ENCODE data around the gene ANKRD34A. TPM values are rescaled to one million over a fixed set of nuclear protein-coding genes. Genes with fewer than 3 reads are reported as not detected.
A peak's percentile ranks its signal among the peaks of the same experiment; 100 is the strongest.

ANKRD34A gene
- total and polyA plus RNA-seq, 2 of the 8 experiments (the other 6 are each of a cell fraction or from before 2014, with no cell fraction given), result 0.15 to 0.20 TPM

- H3K9me3 ChIP-seq (ENCODE audit: insufficient read depth in 2 of 2, low read depth in 1 of 2, low read length in 1 of 2), result no peaks in the 10 kb centered on the region
- FAIRE-seq (peak; percentile 48), DNase-seq (ENCODE audit: low read depth in 1 of 2, low spot score in 2 of 2) (peak; percentile 85 to 91)
- peak within 1 kb of the TSS; percentile 81 to 97 (median 92) for H3K4me3 ChIP-seq (ENCODE audit: extremely low read depth in 1 of 4, insufficient read depth in 2 of 4, low read depth in 3 of 4, low read length in 4 of 4)
- 1% methylated on average over 41 of the region's 41 CpGs; no CpG with 5 or more reads in 1 of the 2 experiments for WGBS, 2 experiments (ENCODE audit: extremely low coverage in 1 of 2, insufficient coverage in 1 of 2, insufficient read length in 1 of 2, insufficient replicate concordance in 2 of 2, low coverage in 1 of 2, low lambda C conversion rate in 2 of 2, missing lambda C conversion rate in 1 of 2)
- peaks cover 3 to 14% (median 9%) of the 10 kb centered on the region in 4 experiments; a peak in 6 of 8 replicates for H3K36me3 ChIP-seq (ENCODE audit: control insufficient read depth in 2 of 4, insufficient read depth in 4 of 4, low read length in 3 of 4)
- POLR2A ChIA-PET (ENCODE audit: partially characterized antibody), result interaction anchor here (0.7 to 2.4 kb wide), 34 partner anchors 9 to 125 kb away, joined by 3 to 35 read pairs (median 4); partner anchors contain the start of genes ANKRD34A, ITGA10, LIX1L and NUDT17
- H3K27me3 ChIP-seq (replicated peaks in 1 of 4; ENCODE audit: control insufficient read depth in 3 of 4, extremely low read depth in 1 of 4, insufficient read depth in 3 of 4, low read length in 3 of 4), result no peaks in the 10 kb centered on the region
- no peaks in the 10 kb centered on the region for H4K20me1 ChIP-seq (replicated peaks in 1 of 2; ENCODE audit: control insufficient read depth in 1 of 2, insufficient read depth in 2 of 2, low read length in 2 of 2)
- peak within 1 kb of the TSS; percentile 22 for H4K91ac ChIP-seq (replicated peaks; ENCODE audit: insufficient read length, low read length)
- CTCF ChIA-PET (ENCODE audit: partially characterized antibody), result interaction anchor here (0.7 to 2.2 kb wide), 16 partner anchors 8 to 85 kb away, joined by 3 to 18 read pairs (median 4); partner anchors contain the start of genes ANKRD34A, ITGA10, LIX1L and PEX11B
- no peak within 1 kb of the TSS for H2BK120ac ChIP-seq (replicated peaks; ENCODE audit: low read depth, low read length)
- no peak within 1 kb of the TSS for H3K23ac ChIP-seq (ENCODE audit: insufficient read length)
- peak within 1 kb of the TSS; percentile 71 to 98 (median 86) for H3K9ac ChIP-seq (replicated peaks in 1 of 4; ENCODE audit: extremely low read depth in 1 of 4, low read depth in 3 of 4, low read length in 3 of 4)
- H3K79me1 ChIP-seq (ENCODE audit: low read depth, low read length), result no peaks in the 10 kb centered on the region
- peak within 1 kb of the TSS; percentile 60; the same call in 1 of the 2 replicates for H2BK12ac ChIP-seq (ENCODE audit: low read depth, low read length)
- H3K23me2 ChIP-seq (ENCODE audit: low read depth, low read length), result peaks cover 4% of the 10 kb centered on the region; the same call in 1 of the 2 replicates
- peak within 1 kb of the TSS; percentile 90 for H3K27ac ChIP-seq (ENCODE audit: low read depth, low read length)
- no peak within 1 kb of the TSS for H2AFZ ChIP-seq (ENCODE audit: low read length)
- H3K79me2 ChIP-seq (ENCODE audit: control insufficient read depth in 1 of 2, insufficient read depth in 2 of 2, low read length in 2 of 2), result peaks cover 0 to 14% of the 10 kb centered on the region in 2 experiments; a peak in 2 of 4 replicates
- peaks cover 0 to 4% (median 2%) of the 10 kb centered on the region in 4 experiments; a peak in 4 of 7 replicates for H3K4me1 ChIP-seq (replicated peaks in 1 of 4; ENCODE audit: control insufficient read depth in 3 of 4, insufficient read depth in 4 of 4, low read length in 3 of 4)
- peak within 1 kb of the TSS; percentile 90; the same call in 1 of the 2 replicates for H3K18ac ChIP-seq (ENCODE audit: extremely low read depth, low read length)
- peak within 1 kb of the TSS; percentile 4; the same call in 1 of the 2 replicates for H2AK5ac ChIP-seq (ENCODE audit: low read depth, low read length)
- H2BK20ac ChIP-seq (ENCODE audit: low read length), result no peak within 1 kb of the TSS
- no peak within 1 kb of the TSS for H2BK15ac ChIP-seq (ENCODE audit: low read length)
- H4K8ac ChIP-seq (ENCODE audit: extremely low read depth, insufficient read depth, low read length), result peak within 1 kb of the TSS; percentile 95; the same call in 1 of the 2 replicates
- H3K56ac ChIP-seq (replicated peaks; ENCODE audit: insufficient read length, low read depth, low read length), result peak within 1 kb of the TSS; percentile 2
- peak within 1 kb of the TSS; percentile 24 for H4K5ac ChIP-seq (ENCODE audit: insufficient read length, low read depth, low read length)
- H3K4ac ChIP-seq (replicated peaks; ENCODE audit: insufficient read length, low read depth, low read length), result peak within 1 kb of the TSS; percentile 19
- no peak within 1 kb of the TSS for H3K14ac ChIP-seq (ENCODE audit: insufficient read length)
- peak within 1 kb of the TSS; percentile 95 for H2BK5ac ChIP-seq (ENCODE audit: low read depth, low read length)
- H3K4me2 ChIP-seq (ENCODE audit: insufficient read depth in 1 of 2, low read depth in 2 of 2, low read length in 2 of 2), result peak within 1 kb of the TSS; percentile 74 to 77
- TF ChIP-seq JUND (IDR thresholded peaks at IDR 0.05; ENCODE audit: low read length) (no peak), HDAC2 (IDR thresholded peaks at IDR 0.05; ENCODE audit: borderline replicate concordance in 1 of 2, low read depth in 2 of 2, low read length in 2 of 2) (peak; percentile 68 to 95; a peak in 2 of 4 replicates), EP300 (IDR thresholded peaks at IDR 0.05; ENCODE audit: borderline replicate concordance in 1 of 2, low read depth in 2 of 2, low read length in 2 of 2) (no peak), ATF2 (IDR thresholded peaks at IDR 0.05; ENCODE audit: low read length) (no peak), TAF7 (optimal IDR thresholded peaks at IDR 0.05; ENCODE audit: borderline replicate concordance, low read depth, low read length) (peak; percentile 35), GABPA (IDR thresholded peaks at IDR 0.05; ENCODE audit: borderline replicate concordance, insufficient read depth, low read length) (peak; percentile 53; the same call in 1 of the 2 replicates), SUZ12 (IDR thresholded peaks at IDR 0.05; ENCODE audit: low read length) (no peak)
These were observed 37.1 kb downstream of the ANKRD34A start, which contains the start of gene RBM8A for GRCh38 chr1:145927063-145927886. RBM8A (minus strand) TSS chr1:145927484; CDS start chr1:145927426, 58 bp downstream.

All from H1 (cell line).